Left ventricle myocardium inferior (tissue), 1 donor: ENCODE data around the gene AMZ1. TPM values are rescaled to one million over a fixed set of nuclear protein-coding genes. Genes with fewer than 3 reads are reported as not detected.
"Not testable (repeated sequence)": the region's sequence is repeated elsewhere in the genome, so short reads cannot be mapped to it uniquely, and the experiment has no call there.

Experiments used
- DNase-seq: peaks from one replicate; pipeline ENCODE4 v3.0.0-alpha.2; 2020
- H3K27ac ChIP-seq: fragments of 200-600 bp; replicated peaks from 2 replicates; pipeline ENCODE4 v1.8.0; 2021
- H3K27me3 ChIP-seq: fragments of 200-600 bp; 2 replicates; pipeline ENCODE4 v1.8.0; 2021; ENCODE audit warnings: low read depth
- H3K36me3 ChIP-seq: fragments of 200-600 bp; 2 replicates; pipeline ENCODE4 v1.8.0; 2021
- H3K4me1 ChIP-seq: fragments of 200-600 bp; 2 replicates; pipeline ENCODE4 v1.8.0; 2021
- H3K4me3 ChIP-seq: fragments of 200-600 bp; 2 replicates; pipeline ENCODE4 v1.8.0; 2021; ENCODE audit warnings: mild to moderate bottlenecking, moderate library complexity
- H3K9me3 ChIP-seq: fragments of 200-600 bp; replicated peaks from 2 replicates; pipeline ENCODE4 v1.8.0; 2021
- CTCF ChIP-seq: fragments of 200-600 bp; IDR thresholded peaks from 2 replicates; pipeline ENCODE4 v1.8.0; 2021; ENCODE audit warnings: antibody characterized with exemption, mild to moderate bottlenecking, borderline replicate concordance
- intact Hi-C: fragments of 100-400 bp; cut with micrococcal nuclease; formaldehyde crosslinking; loops from one replicate; pipeline ENCODE4 v1.11.0; 2022
- total RNA-seq: library from RNA; stranded (reverse); fragmentation: NEBNext Ultra II Directional; extraction: Animal tissue kit (Norgen Biotek cat#: 25700); gene quantifications from one replicate; pipeline ENCODE4 v1.2.1, GENCODE V29; 2021
- donor health status: DM: no; HTN: yes; CAD: no; lungs with severe emphysema.

AMZ1 gene
- total RNA-seq, 1 donor from 2014 or later = 0.11 TPM

GRCh38 chr7:2692543-2692942 lies 4.5 kb downstream of the AMZ1 start:
- TF ChIP-seq CTCF = no peak
- intact Hi-C loops = no loop called here
- H3K4me3 ChIP-seq = no peak overlapping the region
- H3K27me3 ChIP-seq = peaks cover 22% of the 10 kb centered on the region
- no peak overlapping the region for H3K27ac ChIP-seq
- no peaks in the 10 kb centered on the region for H3K9me3 ChIP-seq
- no peak for DNase-seq
- no peaks in the 10 kb centered on the region for H3K36me3 ChIP-seq
- H3K4me1 ChIP-seq = peaks cover 27% of the 10 kb centered on the region

- Histone ChIP-seq H3K27me3 (peaks cover 14% of the 10 kb centered on the region), H3K4me1 (peaks cover 17% of the 10 kb centered on the region)
- H3K9me3 ChIP-seq, DNase-seq, H3K27ac ChIP-seq, intact Hi-C loops, H3K4me3 ChIP-seq, H3K36me3 ChIP-seq: not testable (repeated sequence)
These were observed 5.6 kb downstream of the AMZ1 start for GRCh38 chr7:2693420-2694121.

GRCh38 chr7:2694122-2694436 lies 6.1 kb downstream of the AMZ1 start:
- H3K4me1 ChIP-seq = peaks cover 12% of the 10 kb centered on the region
- DNase-seq, H3K9me3 ChIP-seq, H3K27ac ChIP-seq, H3K36me3 ChIP-seq, H3K4me3 ChIP-seq, intact Hi-C loops: not testable (repeated sequence)
- peaks cover 13% of the 10 kb centered on the region for H3K27me3 ChIP-seq

- intact Hi-C loops = no loop called here
- H3K27me3 ChIP-seq = peaks cover 25% of the 10 kb centered on the region
- no peaks in the 10 kb centered on the region for H3K4me1 ChIP-seq
- no peak overlapping the region for H3K4me3 ChIP-seq
- no peaks in the 10 kb centered on the region for H3K9me3 ChIP-seq
- no peaks in the 10 kb centered on the region for H3K36me3 ChIP-seq
- no peak for DNase-seq
- TF ChIP-seq CTCF = no peak
- no peak overlapping the region for H3K27ac ChIP-seq
These were observed 10.7 kb downstream of the AMZ1 start for GRCh38 chr7:2698581-2699288.

GRCh38 chr7:2699289-2699620 lies 11.3 kb downstream of the AMZ1 start:
- no peaks in the 10 kb centered on the region for H3K36me3 ChIP-seq
- no peaks in the 10 kb centered on the region for H3K4me1 ChIP-seq
- no peak overlapping the region for H3K4me3 ChIP-seq
- TF ChIP-seq CTCF = no peak
- H3K9me3 ChIP-seq = no peaks in the 10 kb centered on the region
- H3K27me3 ChIP-seq = peaks cover 25% of the 10 kb centered on the region
- DNase-seq = no peak
- intact Hi-C loops = no loop called here
- no peak overlapping the region for H3K27ac ChIP-seq

- DNase-seq = no peak
These were observed 12.3 kb downstream of the AMZ1 start for GRCh38 chr7:2700141-2700850.

More at GRCh38 chr7:2700141-2700850, 12.3 kb downstream of the AMZ1 start:
- intact Hi-C loops = no loop called here
- H3K4me1 ChIP-seq = no peaks in the 10 kb centered on the region
- H3K4me3 ChIP-seq = no peak overlapping the region
- H3K36me3 ChIP-seq = no peaks in the 10 kb centered on the region
- no peak for TF ChIP-seq CTCF
- no peaks in the 10 kb centered on the region for H3K9me3 ChIP-seq
- H3K27ac ChIP-seq = no peak overlapping the region
- H3K27me3 ChIP-seq = peaks cover 25% of the 10 kb centered on the region
